IMR-90 (cell line): ENCODE measurements around the gene SUDS3. TPM values are rescaled to one million over a fixed set of nuclear protein-coding genes. Genes with fewer than 3 reads are reported as not detected.

Experiments used
- CEBPB ChIP-seq: IDR thresholded peaks from 2 replicates; pipeline ENCODE4 v1.6.1; 2012; ENCODE audit warnings: low read depth, low read length, improper control_type of control experiment
- FOS ChIP-seq: fragments of 150-350 bp; IDR thresholded peaks from 2 replicates; pipeline ENCODE4 v1.6.1; 2016; ENCODE audit warnings: low read depth, low read length
- MAFK ChIP-seq: IDR thresholded peaks from 2 replicates; pipeline ENCODE4 v1.6.1; 2012; ENCODE audit warnings: low read depth, low read length, improper control_type of control experiment
- MAZ ChIP-seq: IDR thresholded peaks from 2 replicates; pipeline ENCODE4 v1.6.1; 2012; ENCODE audit warnings: low read depth, mild to moderate bottlenecking, low read length, improper control_type of control experiment, moderate library complexity, borderline replicate concordance
- RAD21 ChIP-seq: IDR thresholded peaks from 2 replicates; pipeline ENCODE4 v1.6.1; 2012; ENCODE audit warnings: low read length, improper control_type of control experiment
- RFX5 ChIP-seq: IDR thresholded peaks from 2 replicates; pipeline ENCODE4 v1.8.0; 2012; ENCODE audit warnings: low read depth, mild to moderate bottlenecking, low read length, moderate library complexity
- polyA plus RNA-seq, 3 experiments: library from polyadenylated mRNA; depleted of rRNA; stranded (reverse); fragments of >200 nt; gene quantifications; 2 replicates each; pipeline ENCODE4 v1.2.3, GENCODE V29; 2012; ENCODE audit warnings: low replicate concordance in 1 of 3
- total RNA-seq: library from RNA; depleted of rRNA; stranded (reverse); fragments of >200 nt; gene quantifications from 2 replicates; pipeline ENCODE4 v1.2.3, GENCODE V29; 2012

SUDS3 gene
- total and polyA plus RNA-seq, 2 of the 4 experiments (the other 2 are of a cell fraction), result 13.4 to 13.8 TPM

GRCh38 chr12:118358008-118358359 is 18.4 kb upstream of the SUDS3 start (continued):
- no peak for TF ChIP-seq RAD21
- TF ChIP-seq RFX5, result no peak
- TF ChIP-seq FOS, result no peak
- TF ChIP-seq MAZ, result no peak
- TF ChIP-seq CEBPB, result no peak
- TF ChIP-seq MAFK, result no peak
